A549 (cell line): ENCODE measurements around the gene CCDC71.

Experiments used
- CTCF ChIP-seq: fragments of >200 bp; sonication (Bioruptor Twin); formaldehyde crosslinking; IDR thresholded peaks from 3 replicates; pipeline ENCODE4 v1.5.1; 2016
- HOXA7 ChIP-seq: fragments of 250-450 bp; sonication (Bioruptor Pico); IDR thresholded peaks from 2 replicates; pipeline ENCODE4 v1.5.0; 2020; ENCODE audit warnings: mild to moderate bottlenecking, moderate library complexity
- POLR2AphosphoS2 ChIP-seq: conservative IDR thresholded peaks from 2 replicates; pipeline ENCODE4 v1.6.1; 2012; ENCODE audit warnings: low read length, improper control_type of control experiment, inconsistent platforms

GRCh38 chr3:49174397-49174985 lies 8.4 kb upstream of the CCDC71 start:
- TF ChIP-seq CTCF (no peak), HOXA7 (CRISPR knock-in tag) (no peak), POLR2AphosphoS2 (no peak)
